ENCODE data around the gene ZNF79. TPM values are rescaled to one million over a fixed set of nuclear protein-coding genes. Genes with fewer than 3 reads are reported as not detected.

Gene ZNF79
- total and polyA plus RNA-seq, 9 of the 15 experiments (the other 6 are each of a cell fraction or from before 2014, with no cell fraction given): 0.62 to 7.0 (median 4.1) TPM

- TF ChIP-seq ZNF592 (IDR thresholded peaks at IDR 0.05) (0 out of 2 replicates have a peak, but pooled peaks have one; percentile 27), SMARCA4 (IDR thresholded peaks at IDR 0.05) (no peak), AFF1 (IDR thresholded peaks at IDR 0.05; ENCODE audit: low read depth in 1 of 2, partially characterized antibody in 2 of 2) (no peak), ZNF398 (CRISPR knock-in tag; IDR thresholded peaks at IDR 0.05) (no peak), RFX1 (IDR thresholded peaks at IDR 0.05) (no peak), PHF8 (IDR thresholded peaks at IDR 0.05; ENCODE audit: borderline replicate concordance, low read length) (peak; percentile 68; the same call in 1 of the 2 replicates), GTF2A2 (tag; IDR thresholded peaks at IDR 0.05) (no peak), HOMEZ (CRISPR knock-in tag; IDR thresholded peaks at IDR 0.05) (no peak), PYGO2 (tag; IDR thresholded peaks at IDR 0.05) (no peak), ZNF449 (CRISPR knock-in tag; IDR thresholded peaks at IDR 0.05) (no peak), HDAC2 (IDR thresholded peaks at IDR 0.05) (no peak), ZNF644 (tag; IDR thresholded peaks at IDR 0.05; ENCODE audit: low read depth) (no peak)
Observed at GRCh38 chr9:127396808-127397645, 27.2 kb upstream of the ZNF79 start, which contains the start of gene SLC2A8 (continued).
